Prostate gland (tissue), 2 donors: ENCODE data around the gene HMGA1.

ENCODE experiments used
- CTCF ChIP-seq, 4 experiments: fragments of 200-600 bp in 2 of 4; fragments of 450-650 bp in 2 of 4; sonication (generic) in 2 of 4; IDR thresholded peaks; 1 replicate in 3 of 4; 2 replicates in 1 of 4; pipeline ENCODE4 v1.5.1; 2016 to 2019; ENCODE audit warnings: antibody characterized with exemption in 4 of 4, mild to moderate bottlenecking in 2 of 4, moderate library complexity in 2 of 4
- POLR2A ChIP-seq: fragments of 450-650 bp; IDR thresholded peaks from one replicate; pipeline ENCODE4 v1.6.1; 2016; ENCODE audit warnings: antibody characterized with exemption, mild to moderate bottlenecking

- TF ChIP-seq POLR2A (no peak), CTCF (IDR thresholded peaks at IDR 0.05) (no peak)
Observed at GRCh38 chr6:34213772-34214171, 22.9 kb upstream of the HMGA1 start.
